ENCODE data around the gene UBXN10. TPM values are rescaled to one million over a fixed set of nuclear protein-coding genes. Genes with fewer than 3 reads are reported as not detected.

The UBXN10 gene
- total RNA-seq, 1 donor from 2014 or later, result 5.0 TPM

DNA sequence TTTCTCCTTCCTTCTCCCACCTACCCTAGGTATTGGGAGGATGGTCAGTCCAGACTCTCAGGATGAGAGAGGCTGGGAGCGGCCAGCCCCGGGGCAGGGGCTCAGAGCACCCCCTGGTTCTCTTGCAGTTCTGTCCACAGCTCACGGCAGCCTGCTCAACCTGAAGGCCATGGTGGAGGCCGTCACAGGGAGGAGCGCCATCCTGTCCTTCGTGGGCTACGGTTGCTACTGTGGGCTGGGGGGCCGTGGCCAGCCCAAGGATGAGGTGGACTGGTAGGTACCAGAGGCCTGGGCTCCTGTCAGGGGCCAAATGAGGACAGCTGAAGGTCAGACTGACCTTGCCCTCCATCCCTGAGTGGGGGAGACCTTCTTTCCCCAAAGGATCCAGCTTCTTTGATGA, 42.6 kb upstream of the UBXN10 start:
- Mint-ChIP-seq H3K36me3 (no peaks in the 10 kb centered on the region), H3K4me1 (ENCODE audit: unreplicated experiment) (no peaks in the 10 kb centered on the region), H3K4me3 (no peak overlapping the region), H3K27ac (no peak overlapping the region), H3K27me3 (peaks cover 9% of the 10 kb centered on the region), H3K9me3 (no peaks in the 10 kb centered on the region)
- TF ChIP-seq, protein P1, sequence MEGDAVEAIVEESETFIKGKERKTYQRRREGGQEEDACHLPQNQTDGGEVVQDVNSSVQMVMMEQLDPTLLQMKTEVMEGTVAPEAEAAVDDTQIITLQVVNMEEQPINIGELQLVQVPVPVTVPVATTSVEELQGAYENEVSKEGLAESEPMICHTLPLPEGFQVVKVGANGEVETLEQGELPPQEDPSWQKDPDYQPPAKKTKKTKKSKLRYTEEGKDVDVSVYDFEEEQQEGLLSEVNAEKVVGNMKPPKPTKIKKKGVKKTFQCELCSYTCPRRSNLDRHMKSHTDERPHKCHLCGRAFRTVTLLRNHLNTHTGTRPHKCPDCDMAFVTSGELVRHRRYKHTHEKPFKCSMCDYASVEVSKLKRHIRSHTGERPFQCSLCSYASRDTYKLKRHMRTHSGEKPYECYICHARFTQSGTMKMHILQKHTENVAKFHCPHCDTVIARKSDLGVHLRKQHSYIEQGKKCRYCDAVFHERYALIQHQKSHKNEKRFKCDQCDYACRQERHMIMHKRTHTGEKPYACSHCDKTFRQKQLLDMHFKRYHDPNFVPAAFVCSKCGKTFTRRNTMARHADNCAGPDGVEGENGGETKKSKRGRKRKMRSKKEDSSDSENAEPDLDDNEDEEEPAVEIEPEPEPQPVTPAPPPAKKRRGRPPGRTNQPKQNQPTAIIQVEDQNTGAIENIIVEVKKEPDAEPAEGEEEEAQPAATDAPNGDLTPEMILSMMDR (conservative IDR thresholded peaks at IDR 0.05), result no peak
- DNase-seq (ENCODE audit: extremely low spot score, unreplicated experiment), result no peak

DNA sequence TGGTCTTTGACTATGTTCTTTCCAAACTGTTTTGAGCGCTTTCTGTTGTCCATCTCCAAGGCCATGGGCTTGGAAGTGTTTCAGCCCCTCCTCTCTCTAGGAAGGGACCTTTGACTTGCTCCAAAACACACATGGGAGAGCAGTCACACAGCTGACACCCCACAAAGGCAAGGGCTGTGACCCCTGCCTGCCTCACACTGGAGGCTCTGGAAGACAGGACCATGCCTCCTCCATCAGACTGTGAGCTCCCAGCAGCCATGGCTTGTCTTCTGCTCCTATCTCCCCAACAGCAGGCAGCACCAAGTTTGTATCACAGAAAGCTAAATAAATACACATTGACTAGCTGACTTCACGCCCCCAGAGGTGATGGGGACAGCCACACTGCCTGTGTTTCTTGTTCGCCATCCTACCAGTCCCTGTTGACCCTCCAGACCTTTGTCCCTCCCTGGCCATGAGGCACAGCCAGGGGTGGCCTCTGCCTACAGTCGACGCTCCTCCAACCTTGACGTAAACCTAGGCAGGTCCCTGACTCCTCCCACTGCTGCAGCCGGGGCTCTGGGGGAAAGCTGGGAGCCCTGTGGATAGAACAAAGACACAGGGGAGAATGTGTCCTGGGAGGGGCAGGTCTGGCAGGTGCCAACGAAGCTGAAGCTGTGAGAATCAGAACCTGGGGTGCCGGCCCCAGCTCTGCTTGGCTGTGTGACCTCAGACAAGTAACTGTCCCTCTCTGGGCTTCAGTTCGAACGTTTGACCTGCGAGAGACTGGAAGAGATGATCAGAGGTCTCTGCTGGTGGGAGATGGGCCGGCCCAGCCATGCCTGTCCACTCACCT, 41.9 kb upstream of the UBXN10 start:
- no peaks in the 10 kb centered on the region for H3K9me3 Mint-ChIP-seq
- H3K4me1 Mint-ChIP-seq (ENCODE audit: unreplicated experiment), result no peaks in the 10 kb centered on the region
- peaks cover 9% of the 10 kb centered on the region for H3K27me3 Mint-ChIP-seq
- H3K4me3 Mint-ChIP-seq, result no peak overlapping the region
- H3K36me3 Mint-ChIP-seq, result no peaks in the 10 kb centered on the region
- TF ChIP-seq, protein P1 (conservative IDR thresholded peaks at IDR 0.05), result no peak
- no peak overlapping the region for H3K27ac Mint-ChIP-seq
- no peak for DNase-seq (ENCODE audit: extremely low spot score, unreplicated experiment)

DNA sequence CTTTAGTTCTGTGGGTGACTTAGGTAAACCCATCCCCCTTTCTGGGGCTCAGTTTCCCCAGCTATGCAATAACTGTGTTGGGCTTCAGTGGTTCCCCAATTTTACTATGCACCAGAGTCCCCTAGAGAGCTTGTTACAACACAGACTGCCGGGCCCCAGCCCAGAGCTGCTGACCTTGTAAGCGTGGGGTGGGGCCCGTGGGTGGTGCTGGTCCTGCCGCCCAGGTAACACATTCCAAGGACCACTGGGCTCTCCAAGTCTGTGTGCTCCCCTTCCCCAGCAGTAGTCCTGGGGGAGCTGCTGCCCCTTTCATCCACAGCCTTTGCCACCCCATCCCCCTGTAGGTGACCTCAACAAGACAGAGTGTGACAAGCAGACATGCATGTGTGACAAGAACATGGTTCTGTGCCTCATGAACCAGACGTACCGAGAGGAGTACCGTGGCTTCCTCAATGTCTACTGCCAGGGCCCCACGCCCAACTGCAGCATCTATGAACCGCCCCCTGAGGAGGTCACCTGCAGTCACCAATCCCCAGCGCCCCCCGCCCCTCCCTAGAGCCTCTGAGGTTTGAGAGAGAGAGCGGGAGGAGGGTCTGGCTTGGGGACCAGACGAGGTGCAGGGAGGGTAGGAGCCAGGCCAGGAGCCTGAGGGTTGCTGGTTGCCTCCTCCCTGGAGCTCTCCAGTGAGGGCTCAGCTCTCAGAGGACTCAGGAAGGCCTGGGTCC, 37.9 kb upstream of the UBXN10 start:
- Mint-ChIP-seq H3K4me3 (no peak overlapping the region), H3K27ac (no peak overlapping the region), H3K4me1 (ENCODE audit: unreplicated experiment) (no peaks in the 10 kb centered on the region), H3K27me3 (no peaks in the 10 kb centered on the region), H3K9me3 (no peaks in the 10 kb centered on the region), H3K36me3 (no peaks in the 10 kb centered on the region)
- TF ChIP-seq, protein P1 (conservative IDR thresholded peaks at IDR 0.05), result no peak
- no peak for DNase-seq (ENCODE audit: extremely low spot score, unreplicated experiment)

DNA sequence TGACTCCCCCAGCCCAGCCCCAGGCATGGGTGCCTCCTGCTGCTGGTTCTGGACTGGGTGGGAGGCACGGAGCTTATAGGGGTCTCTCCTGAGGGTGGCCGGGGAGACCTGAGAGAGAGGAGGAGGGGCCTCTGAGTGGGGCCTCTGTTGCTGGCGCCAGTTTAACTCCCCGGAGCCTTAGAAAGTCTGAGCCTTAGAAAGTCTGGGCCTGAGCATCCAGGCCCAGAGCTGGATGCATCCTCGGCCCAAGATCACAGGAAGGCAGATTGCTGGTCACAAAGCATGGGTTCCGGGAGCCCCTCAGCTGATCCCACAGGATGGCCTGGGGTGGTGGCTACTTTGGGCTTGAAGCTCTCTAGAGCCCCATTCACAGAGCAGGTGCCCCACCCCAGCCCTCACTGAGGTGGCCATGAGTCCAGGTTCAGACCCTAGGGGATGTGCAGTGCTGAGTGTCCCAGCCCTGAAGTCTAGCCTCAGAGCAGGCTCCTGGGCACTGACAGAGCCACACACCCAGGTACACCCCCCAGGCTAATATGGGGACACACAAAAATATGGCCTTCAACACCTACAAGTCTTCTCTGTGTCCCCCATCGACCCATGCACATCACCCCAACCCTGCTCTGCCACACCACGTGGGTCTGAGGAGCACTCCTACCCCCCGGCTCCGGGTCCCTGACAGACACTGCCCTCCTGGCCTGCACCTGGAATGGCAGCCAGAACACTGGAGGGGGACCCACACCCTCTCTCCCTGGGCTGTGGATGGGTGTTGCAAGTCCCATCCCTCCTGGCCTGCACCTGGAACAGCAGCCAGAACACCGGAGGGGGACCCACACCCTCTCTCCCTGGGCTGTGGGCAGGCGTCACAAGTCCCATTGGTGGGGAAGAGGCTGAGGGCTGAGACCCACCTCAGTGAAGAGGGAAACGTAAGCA, 37.1 kb upstream of the UBXN10 start:
- Mint-ChIP-seq H3K36me3 (no peaks in the 10 kb centered on the region), H3K4me1 (ENCODE audit: unreplicated experiment) (peaks cover under 1% of the 10 kb centered on the region), H3K9me3 (no peaks in the 10 kb centered on the region), H3K27ac (no peak overlapping the region), H3K27me3 (no peaks in the 10 kb centered on the region), H3K4me3 (no peak overlapping the region)
- no peak for DNase-seq (ENCODE audit: extremely low spot score, unreplicated experiment)
- TF ChIP-seq, protein P1 (conservative IDR thresholded peaks at IDR 0.05), result no peak

DNA sequence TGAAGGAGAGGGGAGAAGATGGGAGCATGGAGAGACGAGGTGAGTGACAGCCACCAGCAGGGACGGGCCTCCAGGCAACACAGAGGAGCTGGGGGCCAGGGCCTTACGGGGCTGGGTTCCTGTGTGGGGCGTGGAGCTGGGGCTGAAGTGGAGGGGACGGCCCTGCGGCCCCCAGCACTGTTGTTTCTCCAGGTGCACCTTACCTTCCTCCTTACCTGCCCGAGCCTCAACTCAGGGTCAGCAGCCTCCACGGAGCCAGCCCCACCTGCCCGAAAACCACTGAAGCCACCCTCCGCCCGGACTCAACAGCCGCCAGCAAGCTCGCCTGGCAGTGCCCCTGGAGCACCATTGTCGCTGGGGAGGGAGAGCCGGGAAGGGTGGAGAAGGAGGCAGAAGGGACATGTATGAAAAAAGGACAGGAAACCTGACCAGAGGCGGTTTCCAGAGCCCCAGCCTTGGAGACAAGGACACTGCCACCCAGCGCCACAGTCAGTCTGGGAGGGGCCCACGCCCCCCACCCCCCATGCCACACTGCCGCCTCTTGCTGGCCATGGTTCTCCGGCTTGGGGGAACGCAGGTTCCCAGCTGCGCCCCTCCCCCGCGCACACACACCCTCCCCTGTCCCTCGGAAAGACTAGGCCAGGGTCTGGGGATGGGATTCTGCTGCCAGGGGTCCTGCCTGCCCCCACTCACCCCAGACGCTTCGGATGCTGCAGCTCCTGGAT, 36.1 kb upstream of the UBXN10 start:
- TF ChIP-seq, protein P1 (conservative IDR thresholded peaks at IDR 0.05), result no peak

More for the DNA sequence above, 36.1 kb upstream of the UBXN10 start:
- H3K4me1 Mint-ChIP-seq (ENCODE audit: unreplicated experiment), result peaks cover 6% of the 10 kb centered on the region
- H3K4me3 Mint-ChIP-seq, result no peak overlapping the region
- no peak overlapping the region for H3K27ac Mint-ChIP-seq
- H3K9me3 Mint-ChIP-seq, result no peaks in the 10 kb centered on the region
- DNase-seq (ENCODE audit: extremely low spot score, unreplicated experiment), result no peak
- H3K36me3 Mint-ChIP-seq, result no peaks in the 10 kb centered on the region
- no peaks in the 10 kb centered on the region for H3K27me3 Mint-ChIP-seq

Data from type B pancreatic cell (in vitro differentiated cells).